Posterior cingulate gyrus (tissue), 11 donors: ENCODE measurements around the gene HOXA7.

Experiments used
- DNase-seq, 10 donors: peaks; one replicate each; pipeline versions ENCODE4 v3.0.0 to v3.0.0-alpha.2; 2020 to 2021; ENCODE audit warnings: mixed read lengths in 3 of 10
- intact Hi-C: fragments of 100-400 bp; cut with DNase I; formaldehyde crosslinking; loops from one replicate; pipeline ENCODE4 v1.15.1; 2023

Gene HOXA7

DNA sequence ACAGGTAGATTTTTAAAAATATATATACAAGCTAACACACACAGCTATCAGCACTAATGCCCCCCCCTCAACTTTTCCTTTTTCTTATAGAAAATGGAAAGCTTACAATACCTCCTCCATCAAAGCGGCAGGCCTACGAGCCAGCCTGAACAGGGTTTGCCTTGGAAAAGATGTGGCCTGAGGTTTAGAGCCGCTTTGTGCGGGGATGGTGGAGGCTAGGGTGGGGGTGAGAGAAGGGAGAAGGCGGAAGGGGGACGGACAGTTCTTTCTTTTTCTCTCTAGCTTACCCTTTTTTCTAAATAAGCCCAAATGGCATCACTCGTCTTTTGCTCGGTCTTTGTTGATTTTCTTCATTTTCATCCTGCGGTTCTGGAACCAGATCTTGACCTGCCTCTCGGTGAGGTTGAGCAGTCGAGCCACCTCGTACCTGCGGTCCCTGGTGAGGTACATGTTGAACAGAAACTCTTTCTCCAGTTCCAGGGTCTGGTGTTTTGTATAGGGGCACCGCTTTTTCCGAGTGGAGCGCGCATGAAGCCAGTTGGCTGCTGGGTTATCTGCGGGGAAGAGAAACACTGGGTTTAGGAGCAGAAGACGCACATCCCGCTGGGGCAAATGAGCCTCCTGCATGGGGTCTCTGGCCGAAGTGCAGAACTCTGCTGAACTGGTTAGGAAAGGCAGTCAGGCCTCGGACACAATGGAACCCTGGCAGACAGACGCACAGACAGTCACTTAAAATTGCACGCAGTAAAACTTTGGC lies 7.0 kb upstream of the HOXA7 start:
- DNase-seq, result peak in 3 of 10 donors; percentile 33 to 59 (median 43)
- intact Hi-C loops, result loop anchor here (5.0 to 10.0 kb wide), 3 partner anchors 496 to 1269 kb away; no protein-coding TSS in a partner anchor

DNA sequence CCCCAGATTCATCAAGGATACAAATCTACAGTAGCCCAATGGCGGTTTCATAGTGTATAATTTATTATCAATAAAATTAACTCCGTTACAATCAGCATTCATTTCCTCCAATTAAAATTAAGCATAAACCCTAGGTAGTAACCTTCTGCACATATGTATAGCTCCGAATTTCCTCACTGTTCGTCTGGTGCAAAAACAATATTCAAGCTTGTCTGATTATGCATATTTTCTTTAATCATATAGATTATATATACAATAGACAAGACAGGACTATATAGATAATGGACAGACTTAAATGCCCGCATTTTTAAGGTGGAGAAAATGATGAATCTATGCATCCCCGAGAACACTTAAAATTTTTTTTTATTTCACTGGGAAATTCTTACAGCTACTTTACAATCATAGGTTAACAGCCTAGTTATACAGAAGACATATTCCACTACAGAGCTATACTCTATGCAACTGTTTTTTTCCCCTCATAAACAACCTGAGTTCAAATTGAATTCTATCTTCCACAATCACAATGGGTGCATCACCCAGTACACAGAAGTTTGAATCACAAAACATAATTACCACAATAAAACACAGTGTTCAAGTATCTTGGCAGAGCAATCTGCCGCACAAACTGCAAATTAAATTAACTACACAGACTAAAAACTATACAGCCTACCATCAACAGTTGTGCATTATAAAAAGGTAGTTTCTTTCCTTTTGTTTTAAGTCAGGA lies 6.2 kb upstream of the HOXA7 start:
- no peak for DNase-seq
- intact Hi-C loops, result loop anchor here (5.0 to 10.0 kb wide), 3 partner anchors 495 to 1268 kb away; no protein-coding TSS in a partner anchor

DNA sequence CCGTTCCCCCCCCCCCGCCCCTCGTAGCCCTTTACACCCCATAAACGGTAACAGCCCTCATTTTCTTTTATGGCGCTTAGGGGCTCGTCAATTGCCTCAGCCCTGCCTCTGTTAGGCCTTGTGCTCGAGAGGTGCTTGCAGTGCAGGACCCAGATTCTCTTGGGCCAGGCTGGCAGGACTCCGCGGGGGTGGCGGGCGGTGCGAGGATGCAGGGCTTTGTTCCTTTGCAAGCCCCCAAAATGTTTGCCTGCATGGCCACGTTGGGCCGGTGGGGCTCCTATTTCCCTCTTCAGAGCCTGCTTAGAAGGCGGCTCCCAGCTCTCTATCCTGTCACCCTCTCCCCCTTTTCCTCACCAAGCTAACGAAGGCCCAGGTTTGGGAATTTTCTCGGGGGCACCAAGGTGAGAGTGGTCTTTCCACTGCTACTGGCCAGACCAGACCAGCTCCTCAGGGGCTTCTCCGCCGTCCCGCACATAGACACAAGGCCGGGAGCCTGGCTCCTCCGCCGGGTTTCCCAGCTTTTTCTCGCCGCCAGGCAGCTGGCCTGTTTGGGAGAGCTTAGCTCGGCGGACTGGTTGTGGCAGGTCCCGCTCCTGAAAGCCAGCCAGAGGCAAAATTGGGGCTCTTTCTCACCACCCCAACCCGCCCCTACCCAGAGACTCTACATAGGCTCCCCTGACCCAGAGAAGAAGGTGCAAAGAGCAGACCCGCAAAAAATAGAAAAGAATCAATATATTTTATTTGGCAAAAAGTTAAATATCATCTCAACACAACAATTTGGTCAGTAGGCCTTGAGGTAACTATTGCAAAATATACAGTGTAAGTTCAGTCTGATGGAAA lies 5.5 kb upstream of the HOXA7 start:
- intact Hi-C loops, result loop anchor here (1.0 to 10.0 kb wide), 5 partner anchors 309 to 1267 kb away; no protein-coding TSS in a partner anchor
- DNase-seq, result peak in 3 of 10 donors; percentile 67 to 80 (median 76)

DNA sequence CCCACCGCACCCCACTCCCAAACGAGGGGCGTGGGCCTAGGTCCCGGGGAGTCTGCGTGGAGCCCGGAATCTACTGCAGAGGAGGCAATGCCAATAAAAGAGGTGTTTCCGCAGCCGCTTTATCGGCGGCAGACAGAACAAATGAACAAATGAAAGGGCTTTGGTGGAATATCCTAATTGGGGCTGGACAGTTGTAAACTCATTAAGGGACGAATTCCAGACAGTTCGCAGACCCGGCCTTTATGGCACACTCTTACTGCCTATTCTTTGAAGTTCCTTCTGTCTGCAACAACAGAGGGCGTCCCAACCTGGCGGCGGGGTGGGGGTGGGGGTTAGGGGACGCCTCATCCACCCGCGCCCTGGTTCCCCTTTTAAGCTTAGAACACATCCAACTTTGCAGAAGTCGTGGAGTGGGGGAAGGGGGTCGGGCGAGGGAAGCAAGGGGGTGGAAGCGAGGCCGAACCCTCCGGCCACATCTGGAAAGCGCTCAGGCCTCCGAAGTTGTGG lies 4.8 kb upstream of the HOXA7 start:
- peak in 2 of 10 donors; percentile 10 to 38 for DNase-seq

DNA sequence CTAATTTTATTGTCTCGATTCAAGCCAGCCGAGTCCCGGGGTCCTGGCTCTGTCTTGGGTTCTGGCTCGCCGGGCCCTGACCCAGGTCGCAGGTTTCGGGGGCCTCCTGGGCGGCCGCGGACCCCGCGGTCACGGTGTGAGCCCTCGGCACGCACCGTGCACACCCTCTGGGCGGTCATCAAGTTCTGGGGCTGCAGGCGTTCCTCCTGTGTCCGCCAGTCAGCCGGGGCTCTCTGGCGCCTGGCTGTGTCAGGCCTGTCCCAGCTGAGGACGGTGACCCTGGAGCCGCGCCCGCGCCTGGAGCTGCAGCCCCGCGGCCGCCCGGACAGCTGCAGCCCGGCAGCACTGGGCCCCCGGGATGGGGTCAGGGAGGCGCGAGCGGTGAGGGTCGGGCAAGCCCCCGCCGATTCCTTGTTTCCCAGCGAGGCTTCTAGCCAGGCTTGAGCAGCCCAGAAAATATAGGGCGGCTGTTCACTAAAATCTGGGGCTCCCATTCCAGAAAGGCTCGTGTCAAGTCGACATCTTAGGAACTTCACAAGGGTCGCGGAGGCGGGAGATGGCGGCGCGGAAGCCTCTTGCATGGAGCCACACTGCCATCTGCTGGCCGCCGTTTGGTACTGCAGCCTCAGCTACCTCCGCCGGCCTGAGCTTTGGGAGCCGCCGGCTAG lies 4.2 kb upstream of the HOXA7 start:
- peak; percentile 66 to 97 (median 80) for DNase-seq
- intact Hi-C loops, result loop anchor here (1.0 to 10.0 kb wide), 5 partner anchors 307 to 1266 kb away; no protein-coding TSS in a partner anchor

More for the DNA sequence above, 4.8 kb upstream of the HOXA7 start:
- intact Hi-C loops, result loop anchor here (1.0 to 10.0 kb wide), 5 partner anchors 308 to 1266 kb away; no protein-coding TSS in a partner anchor

DNA sequence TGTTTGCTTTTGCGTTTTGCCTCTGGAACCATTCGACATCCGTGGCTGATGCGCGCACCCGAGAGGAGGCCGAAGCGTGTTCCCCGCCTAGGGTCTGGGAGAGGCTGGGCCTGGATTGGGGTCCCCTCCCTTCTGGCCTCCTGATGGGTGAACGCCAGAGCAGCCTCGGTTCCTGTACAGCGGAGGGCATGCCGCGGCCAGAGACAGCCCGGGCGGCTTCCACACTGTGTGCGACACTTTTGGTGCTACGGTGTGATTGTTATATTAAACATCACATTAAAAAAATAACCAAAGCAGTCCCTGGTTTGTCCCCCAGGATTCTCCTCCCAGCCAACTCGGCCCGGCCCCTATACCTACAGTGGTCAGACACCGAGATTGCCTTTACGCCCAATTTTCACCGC lies 3.7 kb upstream of the HOXA7 start:
- DNase-seq, result peak in 3 of 10 donors; percentile 68 to 77 (median 70)

DNA sequence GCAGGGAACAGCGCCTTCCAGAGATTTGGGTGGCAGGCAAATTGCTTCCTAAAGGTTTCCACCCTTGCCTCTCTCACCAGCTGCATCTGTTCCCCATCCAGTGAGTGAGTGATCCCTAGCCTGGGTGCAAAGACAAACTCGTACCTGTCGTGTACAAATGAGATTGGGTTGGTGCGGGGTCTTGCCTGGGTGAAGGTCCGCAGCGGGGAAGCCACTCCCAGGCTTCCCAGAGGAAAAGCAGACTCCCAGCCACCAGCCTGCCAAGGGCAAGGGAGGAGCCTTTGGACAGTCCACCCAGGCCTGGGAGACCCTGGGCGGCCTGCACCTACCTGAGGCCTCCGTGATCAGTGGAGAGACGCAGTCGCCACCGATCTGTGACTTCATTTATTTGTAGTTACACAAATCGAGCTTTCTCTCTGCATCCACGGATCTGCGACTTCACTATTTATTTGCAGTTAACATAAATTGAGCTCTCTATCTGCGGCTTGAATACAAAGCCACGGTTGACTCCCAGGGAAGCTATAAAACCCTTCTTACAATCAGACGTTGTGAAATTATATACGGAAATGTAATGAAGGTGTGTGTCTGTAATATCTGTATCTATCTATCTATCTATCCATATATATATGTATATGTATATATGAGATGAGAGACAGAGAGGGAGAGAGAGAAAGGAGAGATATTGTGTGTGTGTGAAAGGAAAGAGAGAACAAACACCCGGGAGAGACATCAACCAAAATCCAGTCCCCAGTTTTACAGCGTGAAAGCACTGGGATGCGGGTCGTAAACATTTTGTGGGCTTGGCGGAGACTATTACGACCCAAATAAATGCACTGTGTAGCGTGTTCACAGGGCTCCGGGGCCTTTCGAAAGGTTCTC lies 3.0 kb upstream of the HOXA7 start:
- intact Hi-C loops, result loop anchor here (2.0 to 10.0 kb wide), 4 partner anchors 473 to 1265 kb away; no protein-coding TSS in a partner anchor
- peak in 2 of 10 donors; percentile 37 to 75 for DNase-seq

More for the DNA sequence above, 3.7 kb upstream of the HOXA7 start:
- intact Hi-C loops, result loop anchor here (2.0 to 10.0 kb wide), 4 partner anchors 473 to 1265 kb away; no protein-coding TSS in a partner anchor

DNA sequence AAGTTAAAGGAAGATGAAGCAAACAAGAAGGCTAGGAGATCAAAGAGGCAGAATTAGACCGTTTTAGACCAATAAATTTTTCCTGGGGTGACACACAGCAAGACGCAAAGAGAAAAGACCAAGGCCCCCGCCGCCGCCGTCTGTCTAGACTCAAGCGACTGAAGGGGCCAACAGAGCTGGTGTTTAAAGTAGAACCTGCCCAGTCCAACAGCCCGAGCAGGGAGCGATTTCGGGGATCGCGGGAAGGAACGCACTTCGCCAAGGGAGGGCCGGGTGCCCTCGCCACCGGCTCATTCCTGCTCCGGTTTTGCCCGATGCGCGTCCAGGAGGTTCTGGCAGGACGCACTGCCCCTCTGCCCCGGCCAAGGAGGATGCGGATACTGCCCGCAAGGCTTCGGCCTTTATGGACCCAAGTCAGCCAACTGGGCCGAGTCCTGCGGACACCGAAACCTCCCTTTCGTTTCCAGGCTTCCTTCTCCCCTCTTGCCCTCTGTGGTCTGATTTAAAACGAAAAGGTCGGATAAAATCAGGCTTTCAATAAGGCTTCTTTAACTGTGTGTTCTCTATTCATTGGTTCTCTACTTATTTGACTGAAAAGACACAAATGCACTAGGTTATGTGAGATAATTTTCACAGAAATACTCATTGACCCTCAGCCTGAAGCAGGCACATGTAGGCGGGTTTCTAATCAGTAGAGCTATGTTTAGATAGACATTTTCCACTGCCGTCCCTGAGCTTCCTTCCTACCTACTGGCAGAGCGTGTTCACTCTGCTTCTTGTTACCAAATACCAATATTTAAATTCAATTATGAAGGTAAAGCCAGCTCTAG lies 2.2 kb upstream of the HOXA7 start:
- intact Hi-C loops, result no loop called here
- peak in 3 of 10 donors; percentile 12 to 78 (median 57) for DNase-seq

DNA sequence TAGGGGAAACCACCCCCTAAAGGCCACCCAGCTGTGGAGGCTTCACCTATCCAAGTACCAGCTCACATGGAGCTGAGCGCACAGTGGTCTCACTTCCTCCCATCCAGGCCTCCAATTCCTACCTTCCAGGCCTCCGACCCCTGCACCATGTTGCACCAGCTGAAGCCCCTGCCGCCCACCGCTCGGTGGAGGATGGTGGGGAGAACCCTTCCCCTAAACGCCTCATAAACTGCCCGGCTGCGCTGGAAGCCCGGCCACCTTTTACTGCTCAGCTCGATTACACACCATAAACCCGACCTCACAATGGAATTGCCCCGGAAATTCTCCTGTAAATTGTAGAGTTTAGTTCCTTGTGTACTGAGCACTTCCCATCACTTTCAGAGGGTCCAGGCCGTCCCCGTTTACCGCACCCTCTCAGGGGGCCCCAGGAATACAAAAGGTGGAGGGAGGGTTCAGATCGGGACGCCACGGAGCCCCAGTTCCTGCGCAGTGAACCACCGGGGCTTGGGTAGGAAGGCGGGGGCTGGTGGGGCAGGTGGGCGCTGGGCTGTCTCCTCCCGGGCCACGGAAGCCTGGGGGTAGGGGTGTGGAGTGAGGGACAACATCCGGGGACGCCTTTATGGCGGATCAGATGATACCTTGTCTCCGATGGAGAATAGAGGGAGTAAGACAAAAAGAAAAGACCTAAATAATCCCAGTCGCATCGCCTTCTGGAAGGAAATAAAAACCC lies 1.4 kb upstream of the HOXA7 start:
- intact Hi-C loops, result no loop called here
- peak in 4 of 10 donors; percentile 2 to 60 (median 48) for DNase-seq

DNA sequence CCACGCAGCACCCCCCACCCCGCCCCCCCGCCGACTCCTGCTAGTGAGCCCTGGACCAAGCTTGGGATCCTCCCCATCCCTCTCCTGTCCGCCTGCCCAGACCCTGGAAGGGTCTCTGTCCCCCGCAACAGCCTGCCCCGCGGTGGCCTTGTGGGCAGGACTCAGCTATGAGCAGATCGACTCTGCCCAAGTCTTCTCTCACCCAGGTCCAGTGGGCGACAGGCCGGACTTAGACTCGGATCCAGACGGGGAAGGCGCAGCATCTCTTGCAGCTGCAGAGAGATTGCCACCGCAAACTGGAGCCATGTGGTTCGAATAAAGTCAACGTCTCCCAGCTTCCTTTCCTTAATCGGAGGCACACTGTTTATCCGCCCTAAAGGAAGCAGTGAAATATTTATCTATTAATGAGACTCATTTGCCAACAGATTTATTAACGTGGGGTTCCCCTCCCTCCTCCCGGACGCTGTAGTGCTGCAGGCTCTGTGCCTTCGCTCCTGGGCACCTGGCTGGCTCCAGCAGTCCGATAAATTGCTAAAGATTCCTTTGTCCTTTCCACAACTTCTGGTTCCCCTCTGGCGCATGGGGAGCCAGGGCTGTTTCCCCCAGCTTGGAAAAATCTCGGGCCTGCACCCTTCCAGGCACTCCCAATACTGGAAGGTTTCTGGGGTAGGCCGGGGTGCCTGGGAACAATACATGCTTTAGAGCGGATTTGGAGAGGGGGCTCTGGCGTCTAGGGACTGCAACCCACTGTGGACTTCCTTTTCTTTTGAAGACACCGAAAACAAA lies 634 bp upstream of the HOXA7 start:
- DNase-seq, result peak in 4 of 10 donors; percentile 2 to 62 (median 54)
- intact Hi-C loops, result no loop called here

DNA sequence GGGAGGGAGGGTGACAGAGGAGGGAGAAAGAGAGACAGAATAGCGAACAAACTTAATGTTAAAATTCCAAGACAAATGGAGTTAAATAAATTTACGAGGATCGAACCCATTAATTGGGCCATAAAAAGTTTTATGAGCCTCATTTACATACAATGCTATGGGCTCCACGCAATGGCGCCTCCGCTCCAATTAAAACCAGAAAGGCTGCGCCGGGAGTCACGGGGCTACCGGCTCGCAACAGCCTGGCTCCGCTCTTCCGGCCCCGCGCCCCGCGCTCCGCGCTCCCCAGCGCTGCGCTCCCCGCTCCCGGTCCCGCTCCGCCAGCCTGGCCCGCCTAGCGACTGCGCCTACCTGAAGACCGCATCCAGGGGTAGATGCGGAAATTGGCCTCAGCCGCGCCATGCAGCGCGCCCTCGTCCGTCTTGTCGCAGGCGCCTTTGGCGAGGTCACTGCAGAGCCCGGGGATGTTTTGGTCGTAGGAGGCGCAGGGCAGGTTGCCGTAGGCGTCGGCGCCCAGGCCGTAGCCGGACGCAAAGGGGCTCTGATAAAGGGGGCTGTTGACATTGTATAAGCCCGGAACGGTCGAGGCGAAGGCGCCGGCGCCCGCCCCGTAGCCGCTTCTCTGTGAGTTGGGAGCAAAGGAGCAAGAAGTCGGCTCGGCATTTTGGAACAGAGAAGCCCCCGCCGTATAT lies 513 bp downstream of the HOXA7 start:
- peak in 2 of 10 donors; percentile 11 to 37 for DNase-seq
- intact Hi-C loops, result no loop called here

DNA sequence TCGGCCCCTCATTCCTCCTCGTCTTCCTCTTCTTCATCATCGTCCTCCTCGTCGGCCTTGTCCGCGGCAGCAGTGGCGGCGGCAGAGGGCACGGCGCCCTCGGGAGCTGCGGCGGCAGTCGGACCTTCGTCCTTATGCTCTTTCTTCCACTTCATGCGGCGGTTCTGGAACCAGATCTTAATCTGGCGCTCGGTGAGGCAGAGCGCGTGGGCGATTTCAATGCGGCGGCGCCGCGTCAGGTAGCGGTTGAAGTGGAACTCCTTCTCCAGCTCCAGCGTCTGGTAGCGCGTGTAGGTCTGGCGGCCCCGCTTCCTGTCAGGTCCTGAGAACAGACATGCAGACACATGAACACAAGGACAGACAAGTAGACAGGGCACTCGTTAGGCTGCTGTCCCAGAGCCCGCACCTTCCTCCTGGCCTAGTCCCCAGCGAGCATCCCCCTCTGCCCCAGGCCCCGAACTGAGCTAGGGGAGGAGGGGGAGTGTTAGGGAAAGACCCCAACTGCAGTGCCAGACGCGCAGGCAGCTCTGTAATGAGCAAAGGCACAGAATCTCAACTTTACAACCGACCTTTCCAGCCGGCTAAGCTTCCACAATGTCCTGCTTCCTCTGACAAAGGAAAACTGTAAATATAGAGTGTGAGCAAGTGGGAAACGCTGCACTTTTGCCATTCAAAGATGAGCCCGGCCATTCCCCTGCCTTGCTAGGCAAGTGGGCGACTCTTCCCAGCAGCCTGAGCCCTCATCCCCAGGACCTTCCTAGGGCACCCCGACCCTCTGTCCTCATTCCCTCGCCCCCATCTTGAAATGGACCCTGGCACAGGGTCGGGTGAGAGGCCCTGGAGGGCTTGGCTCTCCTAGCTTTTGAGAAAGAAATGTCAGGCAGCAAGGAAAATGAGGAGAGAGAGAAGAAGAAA lies 1.3 kb downstream of the HOXA7 start:
- intact Hi-C loops, result no loop called here
- peak in 4 of 10 donors; percentile 13 to 71 (median 56) for DNase-seq

DNA sequence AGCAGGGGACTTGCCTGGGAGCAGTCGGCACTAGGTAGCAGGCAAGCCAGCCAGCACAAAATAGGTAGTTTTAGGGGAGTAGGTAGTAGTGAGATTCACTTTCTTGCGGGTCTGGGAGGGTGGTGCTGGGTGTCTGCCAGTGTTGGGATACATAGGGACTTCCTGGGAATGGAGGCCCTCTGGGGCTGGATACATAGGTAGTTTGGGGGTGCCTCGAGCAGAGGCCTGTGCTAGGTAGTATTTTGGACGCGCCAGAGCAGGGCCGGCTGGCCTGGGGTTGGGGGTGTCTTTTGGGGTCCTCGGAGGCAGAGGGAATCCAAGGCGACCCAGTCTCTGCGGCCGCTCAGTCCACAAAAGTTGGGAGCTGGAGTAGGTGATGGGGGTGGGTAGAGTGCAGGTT lies 2.1 kb downstream of the HOXA7 start:
- peak in 1 of 10 donors; percentile 12 for DNase-seq
- intact Hi-C loops, result no loop called here

DNA sequence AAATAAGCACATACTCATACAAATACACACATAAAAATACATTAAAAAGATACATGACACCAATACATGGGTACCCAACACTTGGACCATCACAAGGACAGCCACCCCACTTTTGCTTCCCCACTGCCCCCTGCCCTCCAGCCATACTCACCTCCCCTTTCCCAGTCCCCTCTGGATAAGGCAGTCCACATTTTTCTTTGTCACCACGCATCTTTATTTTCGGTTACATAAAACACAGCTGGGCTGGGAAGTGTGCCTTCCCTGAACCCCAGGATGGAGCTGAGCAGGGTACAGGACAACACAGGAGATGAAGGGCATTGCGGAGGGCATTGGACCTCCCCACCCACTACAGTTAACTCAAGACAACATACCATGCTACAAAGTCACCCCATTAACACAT lies 2.9 kb downstream of the HOXA7 start:
- intact Hi-C loops, result no loop called here
- DNase-seq, result peak in 2 of 10 donors; percentile 0 to 16
